ENCODE data around the gene COL5A2. TPM values are rescaled to one million over a fixed set of nuclear protein-coding genes. Genes with fewer than 3 reads are reported as not detected.

Gene COL5A2
- total RNA-seq, 6 donors from 2014 or later: 9.0 to 42.7 (median 26.8) TPM

GRCh38 chr2:189210250-189211087 lies 30.9 kb upstream of the COL5A2 start:
- peak overlapping the region in 3 of 4 donors; percentile 31 to 61 (median 55) for H3K27ac ChIP-seq
- DNase-seq: no peak
- peak in 1 of 2 donors; percentile 87 for ATAC-seq (ENCODE audit: low FRiP score in 2 of 2)
- TF ChIP-seq POLR2A (IDR thresholded peaks at IDR 0.05): no peak
- TF ChIP-seq POLR2AphosphoS5 (IDR thresholded peaks at IDR 0.05): no peak
- no peak for TF ChIP-seq EP300 (IDR thresholded peaks at IDR 0.05)
- no peak for TF ChIP-seq CTCF (IDR thresholded peaks at IDR 0.05)
- H3K9me3 ChIP-seq: no peaks in the 10 kb centered on the region
- H3K36me3 ChIP-seq: no peaks in the 10 kb centered on the region
- H3K27me3 ChIP-seq: no peaks in the 10 kb centered on the region
- WGBS, 2 donors: 32 to 40% methylated on average over 7 of the region's 7 CpGs
- no peaks in the 10 kb centered on the region for H3K4me1 ChIP-seq
- H3K4me3 ChIP-seq: peak overlapping the region in 1 of 4 donors; percentile 23

DNA sequence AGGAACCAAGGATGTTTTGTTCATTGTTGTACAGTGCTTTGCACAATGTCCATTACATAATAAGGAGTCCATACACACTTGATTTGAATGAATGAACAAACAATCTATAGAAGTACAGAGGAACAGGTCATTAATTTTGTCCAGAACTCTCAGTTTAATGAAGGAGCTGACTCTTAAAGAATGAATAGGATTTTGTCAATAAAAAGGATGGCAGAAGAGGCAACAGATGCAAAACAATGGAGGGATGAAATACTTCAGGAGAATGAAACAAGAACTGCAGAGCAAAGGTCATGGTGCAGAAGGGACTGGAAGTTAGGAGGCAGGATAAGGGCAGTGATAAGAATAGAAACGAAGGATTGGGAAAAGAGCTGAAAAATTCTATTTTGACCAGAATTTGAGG lies 28.7 kb upstream of the COL5A2 start:
- DNase-seq (no peak), ATAC-seq (ENCODE audit: low FRiP score in 2 of 2) (no peak)
- H3K36me3 ChIP-seq: no peaks in the 10 kb centered on the region
- H3K27ac ChIP-seq: no peak overlapping the region
- no peak for TF ChIP-seq POLR2AphosphoS5 (IDR thresholded peaks at IDR 0.05)
- TF ChIP-seq CTCF (IDR thresholded peaks at IDR 0.05): no peak
- TF ChIP-seq POLR2A (IDR thresholded peaks at IDR 0.05): no peak
- no peak for TF ChIP-seq EP300 (IDR thresholded peaks at IDR 0.05)
- no peak overlapping the region for H3K4me3 ChIP-seq
- H3K9me3 ChIP-seq: no peaks in the 10 kb centered on the region
- 35 to 44% methylated on average over 1 of the region's 1 CpG for WGBS, 2 donors
- H3K27me3 ChIP-seq: no peaks in the 10 kb centered on the region
- H3K4me1 ChIP-seq: no peaks in the 10 kb centered on the region

DNA sequence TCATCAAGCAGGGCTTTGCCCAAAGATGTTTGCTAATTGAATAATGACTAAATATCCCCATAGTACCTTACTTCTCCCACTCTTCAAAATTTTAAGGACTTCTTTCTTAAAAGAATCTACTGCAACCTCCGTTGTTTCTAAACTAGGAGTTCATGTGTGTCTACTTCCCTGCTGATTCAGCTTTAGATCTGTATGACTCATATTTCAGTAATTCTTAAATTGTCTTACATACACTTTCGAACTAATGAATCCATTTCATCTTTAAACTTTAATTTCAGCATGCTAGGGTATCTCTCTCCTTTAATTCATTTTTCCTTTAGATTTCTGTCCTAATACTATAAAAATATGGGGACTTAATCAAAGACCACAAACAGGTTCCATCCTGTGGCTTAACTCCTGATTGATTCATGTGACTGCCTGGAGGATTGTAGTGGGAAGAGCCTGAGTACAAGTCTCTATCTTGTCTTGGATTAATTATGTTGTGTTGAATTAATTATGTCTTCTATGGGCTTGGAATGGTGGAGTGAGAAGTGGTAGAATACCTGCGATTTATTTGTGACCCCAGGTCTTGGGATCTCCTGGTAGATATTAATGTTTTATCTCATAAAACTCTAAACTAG lies 24.9 kb upstream of the COL5A2 start:
- H3K27ac ChIP-seq: no peak overlapping the region
- no peaks in the 10 kb centered on the region for H3K4me1 ChIP-seq
- no peaks in the 10 kb centered on the region for H3K27me3 ChIP-seq
- no peaks in the 10 kb centered on the region for H3K36me3 ChIP-seq
- DNase-seq (no peak), ATAC-seq (ENCODE audit: low FRiP score in 2 of 2) (no peak)
- H3K9me3 ChIP-seq: no peaks in the 10 kb centered on the region
- H3K4me3 ChIP-seq: no peak overlapping the region
- WGBS, 2 donors: 69 to 73% methylated on average over 3 of the region's 3 CpGs
- no peak for TF ChIP-seq CTCF (IDR thresholded peaks at IDR 0.05)
- TF ChIP-seq POLR2A (IDR thresholded peaks at IDR 0.05): no peak
- no peak for TF ChIP-seq POLR2AphosphoS5 (IDR thresholded peaks at IDR 0.05)
- TF ChIP-seq EP300 (IDR thresholded peaks at IDR 0.05): no peak

- Histone ChIP-seq H3K4me3 (no peak overlapping the region), H3K36me3 (no peaks in the 10 kb centered on the region), H3K27me3 (no peaks in the 10 kb centered on the region), H3K27ac (no peak overlapping the region), H3K4me1 (no peaks in the 10 kb centered on the region), H3K9me3 (no peaks in the 10 kb centered on the region)
- DNase-seq (no peak), ATAC-seq (ENCODE audit: low FRiP score in 2 of 2) (no peak)
- WGBS, 2 donors: 73 to 80% methylated on average over 4 of the region's 4 CpGs
- TF ChIP-seq EP300 (IDR thresholded peaks at IDR 0.05) (no peak), POLR2A (IDR thresholded peaks at IDR 0.05) (no peak), POLR2AphosphoS5 (IDR thresholded peaks at IDR 0.05) (no peak), CTCF (IDR thresholded peaks at IDR 0.05) (no peak)
Observed at GRCh38 chr2:189203177-189203799, 23.7 kb upstream of the COL5A2 start.

Data from upper lobe of left lung (tissue), 6 donors.